Keratinocyte (primary cell): ENCODE measurements around the gene CCL19. TPM values are rescaled to one million over a fixed set of nuclear protein-coding genes. Genes with fewer than 3 reads are reported as not detected.

Experiments
- DNase-seq: peaks from one replicate; pipeline ENCODE4 v3.0.0-alpha.2; 2011; ENCODE audit warnings: low read depth, missing footprints, low spot score
- FAIRE-seq: peaks from 2 replicates; lab custom pipeline; 2011; peaks lifted over from hg19 to GRCh38; lab: Jason Lieb, UNC
- H2AFZ ChIP-seq: 2 replicates; pipeline ENCODE4 v1.6.0; 2012; ENCODE audit warnings: low read length, control low read depth, inconsistent platforms; ENCODE audit not compliant: control insufficient read depth
- H3K27ac ChIP-seq: 2 replicates; pipeline ENCODE4 v1.5.1; 2011; ENCODE audit warnings: low read length; ENCODE audit not compliant: control insufficient read depth, insufficient read depth
- H3K27me3 ChIP-seq: 3 replicates; pipeline ENCODE4 v1.6.0; 2011; ENCODE audit warnings: low read length; ENCODE audit not compliant: control insufficient read depth, insufficient read depth; ENCODE audit errors: extremely low read depth
- H3K36me3 ChIP-seq, 2 experiments: 2 replicates in 1 of 2; 3 replicates in 1 of 2; pipeline ENCODE4 v1.5.1; 2011; ENCODE audit warnings: low read length in 2 of 2, mild to moderate bottlenecking in 1 of 2; ENCODE audit not compliant: control insufficient read depth in 2 of 2, insufficient read depth in 2 of 2; ENCODE audit errors: extremely low read depth in 1 of 2
- H3K4me1 ChIP-seq: 3 replicates; pipeline ENCODE4 v1.5.1; 2011; ENCODE audit warnings: low read length; ENCODE audit not compliant: control insufficient read depth, insufficient read depth; ENCODE audit errors: extremely low read depth
- H3K4me2 ChIP-seq: 3 replicates; pipeline ENCODE4 v1.6.0; 2011; ENCODE audit warnings: low read depth, low read length; ENCODE audit not compliant: control insufficient read depth, insufficient read depth; ENCODE audit errors: extremely low read depth
- H3K4me3 ChIP-seq, 3 experiments: fragments of 200-600 bp in 1 of 3; sonication (generic) in 1 of 3; 2 replicates in 2 of 3; 3 replicates in 1 of 3; pipeline ENCODE4 v1.5.1; 2011 to 2016; ENCODE audit warnings: low read length in 3 of 3, mild to moderate bottlenecking in 3 of 3, control low read depth in 2 of 3, inconsistent platforms in 1 of 3, low read depth in 1 of 3, mixed read lengths in 1 of 3, mixed run types in 1 of 3, moderate library complexity in 1 of 3; ENCODE audit not compliant: control insufficient read depth in 2 of 3, insufficient read depth in 2 of 3; ENCODE audit errors: extremely low read depth in 1 of 3
- H3K79me2 ChIP-seq: 2 replicates; pipeline ENCODE4 v1.6.0; 2012; ENCODE audit warnings: low read length; ENCODE audit not compliant: control insufficient read depth, insufficient read depth
- H3K9ac ChIP-seq: 3 replicates; pipeline ENCODE4 v1.6.0; 2011; ENCODE audit warnings: low read length; ENCODE audit not compliant: control insufficient read depth, insufficient read depth; ENCODE audit errors: extremely low read depth
- H3K9me1 ChIP-seq: 3 replicates; pipeline ENCODE4 v1.6.0; 2011; ENCODE audit warnings: low read length; ENCODE audit not compliant: control insufficient read depth, insufficient read depth; ENCODE audit errors: extremely low read depth
- H3K9me3 ChIP-seq: 2 replicates; pipeline ENCODE4 v1.5.1; 2012; ENCODE audit warnings: low read depth, low read length; ENCODE audit not compliant: control insufficient read depth
- H4K20me1 ChIP-seq: 3 replicates; pipeline ENCODE4 v1.6.0; 2011; ENCODE audit warnings: low read length; ENCODE audit not compliant: control insufficient read depth, insufficient read depth; ENCODE audit errors: extremely low read depth
- EZH2 ChIP-seq: IDR thresholded peaks from one replicate; pipeline ENCODE4 v1.6.1; 2012; ENCODE audit warnings: inconsistent platforms, mild to moderate bottlenecking, low read length, moderate library complexity
- dilution Hi-C: fragments of 300-500 bp; cut with MboI; formaldehyde crosslinking; loops from one replicate; pipeline ENCODE4 v1.7.0; 2020; ENCODE audit warnings: low sequenced_read_pairs; ENCODE audit not compliant: extremely low pct_ligation_motif_present
- polyA plus RNA-seq, 5 experiments: library from polyadenylated mRNA; depleted of rRNA in 3 of 5; stranded (reverse) in 3 of 5; stranded (forward) in 1 of 5; unstranded in 1 of 5; fragments of >200 nt; gene quantifications; 1 replicate in 1 of 5; 2 replicates in 3 of 5; 3 replicates in 1 of 5; pipeline versions ENCODE4 v1.2.1 to v1.2.3, GENCODE V29; 2011 to 2012; ENCODE audit warnings: missing spikeins in 2 of 5, low read depth in 1 of 5, low replicate concordance in 1 of 5
- TF ChIP-seq, protein P1 (sequence below), 3 experiments: IDR thresholded peaks in 1 of 3; conservative IDR thresholded peaks in 1 of 3; optimal IDR thresholded peaks in 1 of 3; 2 replicates in 2 of 3; 3 replicates in 1 of 3; pipeline versions ENCODE3 to v1.5.1; 2011; ENCODE audit warnings: low read length in 3 of 3, mild to moderate bottlenecking in 3 of 3, moderate library complexity in 2 of 3, control low read depth in 1 of 3, inconsistent platforms in 1 of 3; ENCODE audit not compliant: insufficient read depth in 2 of 3; ENCODE audit errors: extremely low read depth in 1 of 3

The CCL19 gene
- polyA plus RNA-seq, 1 donor (not counting 4 experiments of a cell fraction or from before 2014, with no cell fraction given) = not detected

- no peaks in the 10 kb centered on the region for H3K27me3 ChIP-seq
- no peaks in the 10 kb centered on the region for H4K20me1 ChIP-seq
- no peaks in the 10 kb centered on the region for H3K9me3 ChIP-seq
- no peaks in the 10 kb centered on the region for H3K9me1 ChIP-seq
- H3K4me2 ChIP-seq = no peak overlapping the region
- H3K79me2 ChIP-seq = no peaks in the 10 kb centered on the region
- no peak overlapping the region for H3K4me3 ChIP-seq
- DNase-seq (no peak), FAIRE-seq (no peak)
- H3K4me1 ChIP-seq = peaks cover 33% of the 10 kb centered on the region
- H2AFZ ChIP-seq = no peak overlapping the region
- H3K36me3 ChIP-seq = no peaks in the 10 kb centered on the region
- TF ChIP-seq, protein P1, sequence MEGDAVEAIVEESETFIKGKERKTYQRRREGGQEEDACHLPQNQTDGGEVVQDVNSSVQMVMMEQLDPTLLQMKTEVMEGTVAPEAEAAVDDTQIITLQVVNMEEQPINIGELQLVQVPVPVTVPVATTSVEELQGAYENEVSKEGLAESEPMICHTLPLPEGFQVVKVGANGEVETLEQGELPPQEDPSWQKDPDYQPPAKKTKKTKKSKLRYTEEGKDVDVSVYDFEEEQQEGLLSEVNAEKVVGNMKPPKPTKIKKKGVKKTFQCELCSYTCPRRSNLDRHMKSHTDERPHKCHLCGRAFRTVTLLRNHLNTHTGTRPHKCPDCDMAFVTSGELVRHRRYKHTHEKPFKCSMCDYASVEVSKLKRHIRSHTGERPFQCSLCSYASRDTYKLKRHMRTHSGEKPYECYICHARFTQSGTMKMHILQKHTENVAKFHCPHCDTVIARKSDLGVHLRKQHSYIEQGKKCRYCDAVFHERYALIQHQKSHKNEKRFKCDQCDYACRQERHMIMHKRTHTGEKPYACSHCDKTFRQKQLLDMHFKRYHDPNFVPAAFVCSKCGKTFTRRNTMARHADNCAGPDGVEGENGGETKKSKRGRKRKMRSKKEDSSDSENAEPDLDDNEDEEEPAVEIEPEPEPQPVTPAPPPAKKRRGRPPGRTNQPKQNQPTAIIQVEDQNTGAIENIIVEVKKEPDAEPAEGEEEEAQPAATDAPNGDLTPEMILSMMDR (optimal IDR thresholded peaks at IDR 0.05 in 1 of 3, IDR thresholded peaks at IDR 0.05 in 1 of 3, conservative IDR thresholded peaks at IDR 0.05 in 1 of 3; ENCODE audit: extremely low read depth in 1 of 3, insufficient read depth in 2 of 3, low read length in 3 of 3) = no peak
- no peak for TF ChIP-seq EZH2
- dilution Hi-C loops = no loop called here
- no peak overlapping the region for H3K9ac ChIP-seq
- H3K27ac ChIP-seq = no peak overlapping the region
These were observed 21.1 kb upstream of the CCL19 start for GRCh38 chr9:34712140-34712539.

- H3K4me2 ChIP-seq = no peak within 1 kb of the TSS
- peaks cover 19% of the 10 kb centered on the region for H3K4me1 ChIP-seq
- no peak for TF ChIP-seq EZH2
- TF ChIP-seq, protein P1 (optimal IDR thresholded peaks at IDR 0.05 in 1 of 3, IDR thresholded peaks at IDR 0.05 in 1 of 3, conservative IDR thresholded peaks at IDR 0.05 in 1 of 3; ENCODE audit: extremely low read depth in 1 of 3, insufficient read depth in 2 of 3, low read length in 3 of 3) = no peak
- no peak within 1 kb of the TSS for H3K4me3 ChIP-seq
- no peak within 1 kb of the TSS for H3K27ac ChIP-seq
- H2AFZ ChIP-seq = no peak within 1 kb of the TSS
- H3K36me3 ChIP-seq = no peaks in the 10 kb centered on the region
- no peaks in the 10 kb centered on the region for H3K9me1 ChIP-seq
- no peaks in the 10 kb centered on the region for H3K27me3 ChIP-seq
- DNase-seq (no peak), FAIRE-seq (no peak)
- H4K20me1 ChIP-seq = no peaks in the 10 kb centered on the region
- dilution Hi-C loops = no loop called here
- no peaks in the 10 kb centered on the region for H3K9me3 ChIP-seq
- no peaks in the 10 kb centered on the region for H3K79me2 ChIP-seq
- no peak within 1 kb of the TSS for H3K9ac ChIP-seq
These were observed 18.9 kb upstream of the CCL19 start, which contains the start of gene CCL21 for GRCh38 chr9:34710023-34710422. Gene CCL21 (minus strand): TSS chr9:34710136. CDS start chr9:34710066, 70 bp downstream.
